NCI-H1930 (cell line): ENCODE measurements around the gene MYO10.

ENCODE experiments used
- DNase-seq, 2 experiments: peaks; one replicate each; lab custom pipeline; 2025; lab: John Stamatoyannopoulos, UW

Gene MYO10

DNA sequence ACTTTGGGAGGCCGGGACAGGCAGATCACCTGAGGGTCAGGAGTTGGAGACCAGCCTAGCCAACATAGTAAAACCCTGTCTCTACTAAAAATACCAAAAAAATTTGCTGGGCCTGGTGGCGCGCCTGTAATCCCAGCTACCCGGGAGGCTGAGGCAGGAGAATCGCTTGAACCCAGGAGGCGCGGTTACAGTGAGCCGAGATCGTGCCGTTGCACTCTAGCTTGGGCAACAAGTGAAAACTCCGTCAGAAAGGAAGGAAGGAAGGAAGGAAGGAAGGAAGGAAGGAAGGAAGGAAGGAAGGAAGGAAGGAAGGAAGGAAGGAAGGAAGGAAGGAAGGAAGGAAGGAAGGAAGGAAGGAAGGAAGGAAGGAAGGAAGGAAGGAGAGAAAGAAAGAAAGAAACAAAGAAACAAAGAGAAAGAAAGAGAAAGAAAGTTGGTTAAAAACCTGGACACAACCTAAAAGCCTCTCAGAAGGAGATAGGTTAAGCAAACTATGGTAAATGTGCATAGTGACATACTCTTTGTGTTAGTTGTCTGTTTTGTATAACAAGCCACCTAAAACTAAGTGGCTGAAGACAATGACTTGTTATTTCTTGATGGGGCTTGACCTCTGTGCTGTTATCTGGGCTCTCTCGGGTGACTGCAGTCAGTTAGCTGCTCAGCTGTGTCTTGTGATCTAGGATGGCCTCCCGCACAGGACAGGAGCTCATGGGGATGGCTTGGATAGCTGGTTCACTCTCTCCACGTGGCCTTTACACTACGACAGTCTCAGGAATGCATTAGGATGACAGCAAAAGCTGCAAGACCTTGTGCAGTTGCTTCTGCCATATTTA, 8.0 kb upstream of the MYO10 start:
- DNase-seq: no peak

DNA sequence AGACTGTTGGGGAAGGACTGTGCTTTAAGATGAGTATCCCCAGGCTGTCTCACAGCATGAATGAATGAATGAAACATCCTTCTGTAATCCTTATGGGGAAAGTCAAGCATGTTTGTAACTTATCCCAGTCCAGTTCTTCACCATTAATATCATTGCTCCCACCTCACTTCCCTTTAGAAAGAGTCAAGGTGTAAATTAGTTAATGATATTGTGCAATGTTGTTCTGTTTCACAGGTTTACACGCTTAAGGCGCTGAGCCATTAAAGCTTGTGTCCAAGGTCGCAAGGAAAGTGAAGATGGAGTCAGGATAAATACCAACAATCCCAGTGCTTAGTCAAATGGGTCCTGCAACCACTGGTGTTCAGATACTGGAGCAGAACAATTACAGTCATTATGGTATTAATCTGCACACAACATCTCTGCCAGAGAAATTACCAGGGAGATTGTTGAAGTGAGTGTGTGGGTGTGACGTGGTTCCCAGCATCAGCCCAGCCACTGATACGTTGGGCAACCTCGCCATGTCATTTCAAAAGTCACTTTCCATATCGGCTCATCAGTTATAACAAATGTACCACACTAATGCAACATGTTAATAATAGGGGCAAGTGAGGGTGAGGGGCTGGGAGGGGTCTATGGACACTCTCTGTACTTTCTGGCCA, 1.5 kb upstream of the MYO10 start:
- no peak for DNase-seq

DNA sequence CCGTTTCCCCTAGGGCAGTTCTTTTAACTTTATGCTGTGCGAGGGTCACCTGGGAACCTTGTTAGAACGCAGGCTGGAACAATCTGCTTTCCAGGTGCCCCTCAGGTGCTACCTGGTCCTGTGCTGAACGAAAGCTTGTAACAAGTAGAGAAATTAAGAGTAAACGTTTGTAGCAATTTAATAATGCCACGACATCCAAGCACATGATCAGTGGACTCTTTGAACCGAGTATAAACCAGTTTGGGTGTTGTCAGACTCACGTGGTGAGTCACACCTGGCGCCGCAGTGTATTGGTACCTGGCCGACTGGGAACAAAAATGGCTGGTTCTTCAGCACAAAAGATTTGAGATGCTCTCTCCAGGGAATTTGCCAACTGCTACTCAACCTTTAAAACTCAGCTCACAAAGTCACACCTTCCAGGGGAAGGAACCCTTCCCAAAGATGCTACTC, 926 bp upstream of the MYO10 start:
- DNase-seq: no peak

DNA sequence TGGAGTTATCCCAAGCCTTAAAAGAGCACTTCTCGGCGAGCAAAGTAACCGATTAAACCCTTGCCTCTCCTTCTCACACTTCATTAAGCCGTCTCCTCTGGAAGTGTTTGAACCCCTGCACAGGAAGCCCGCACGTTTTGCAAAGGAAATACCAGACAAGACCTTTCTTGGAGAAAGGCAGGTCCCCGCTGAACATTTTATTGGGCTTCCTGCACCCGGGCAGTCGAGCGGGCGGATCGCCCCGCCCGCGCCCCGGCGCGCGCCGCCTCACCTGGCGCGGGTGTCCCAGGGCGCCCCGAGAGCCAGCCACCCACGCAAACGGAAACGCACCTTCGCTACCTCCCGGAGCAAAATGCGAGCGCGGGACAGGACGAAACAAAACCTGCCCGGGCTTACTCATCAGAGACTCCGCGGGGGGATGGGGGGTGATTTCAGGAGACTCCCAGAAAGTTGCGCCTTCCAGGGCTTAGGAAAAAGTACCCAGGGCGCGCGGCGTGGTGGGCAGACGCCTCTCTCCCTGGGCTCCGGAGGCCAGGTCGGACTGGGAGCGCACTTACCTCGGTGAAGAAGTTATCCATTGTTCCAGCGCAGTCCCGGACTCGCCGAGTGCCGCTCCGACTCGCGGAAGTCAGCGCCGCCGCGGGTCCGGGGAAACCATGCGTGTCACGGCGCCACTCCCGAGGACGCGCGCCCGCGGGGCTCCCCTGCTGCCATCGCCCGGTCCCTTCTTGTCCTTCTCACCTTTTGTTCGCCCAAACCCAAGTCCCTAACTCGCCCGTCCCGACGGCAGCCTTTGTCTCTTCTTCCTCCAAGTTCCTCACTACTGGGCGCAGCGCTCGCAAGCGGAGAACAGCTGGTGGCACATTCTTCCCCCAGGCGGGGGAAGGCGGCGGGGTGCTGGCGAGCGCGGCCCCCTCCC, 598 bp downstream of the MYO10 start:
- DNase-seq: peak; percentile 56 to 65

DNA sequence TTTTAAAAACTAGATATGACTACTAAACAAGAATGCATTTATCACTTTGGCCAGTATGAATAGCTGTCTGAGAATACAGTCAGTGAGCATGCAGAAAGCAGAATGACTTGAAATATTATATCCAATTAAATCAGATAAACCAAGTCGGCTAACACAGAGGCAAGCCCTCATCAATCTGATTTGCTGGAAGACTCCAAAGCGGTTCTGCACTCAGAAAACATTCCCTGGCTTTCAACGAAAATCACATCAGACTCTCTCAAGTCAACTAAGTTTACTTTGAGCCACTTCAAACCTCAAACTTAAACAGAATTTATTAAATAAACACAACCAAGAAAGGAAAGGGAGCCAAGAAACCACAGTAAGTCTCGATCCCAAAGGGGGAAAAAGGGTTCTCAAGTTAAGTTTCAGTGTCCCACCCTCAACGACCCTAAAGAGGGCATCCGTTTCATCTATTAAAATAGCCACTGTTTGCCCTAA, 1.4 kb downstream of the MYO10 start:
- DNase-seq: no peak

DNA sequence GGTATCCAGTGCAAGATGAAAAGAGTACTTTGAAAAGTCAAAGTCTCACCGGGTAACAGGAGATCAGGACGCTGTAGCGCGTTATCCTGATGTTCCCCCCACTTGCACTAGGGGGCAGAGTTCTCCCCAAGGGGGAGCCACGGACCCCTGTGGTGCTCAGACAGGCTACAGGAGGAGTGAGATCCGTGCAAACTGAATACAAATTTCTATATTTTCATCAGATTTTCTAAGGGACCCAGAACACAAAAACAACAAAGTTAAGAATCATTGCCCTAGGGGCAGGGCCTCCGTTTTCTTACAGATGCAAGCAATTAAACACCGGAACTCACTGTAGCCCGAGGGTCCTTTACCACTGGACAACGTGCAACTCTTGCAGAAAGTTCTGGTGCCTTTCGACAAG, 2.0 kb downstream of the MYO10 start:
- peak; percentile 61 to 73 for DNase-seq

DNA sequence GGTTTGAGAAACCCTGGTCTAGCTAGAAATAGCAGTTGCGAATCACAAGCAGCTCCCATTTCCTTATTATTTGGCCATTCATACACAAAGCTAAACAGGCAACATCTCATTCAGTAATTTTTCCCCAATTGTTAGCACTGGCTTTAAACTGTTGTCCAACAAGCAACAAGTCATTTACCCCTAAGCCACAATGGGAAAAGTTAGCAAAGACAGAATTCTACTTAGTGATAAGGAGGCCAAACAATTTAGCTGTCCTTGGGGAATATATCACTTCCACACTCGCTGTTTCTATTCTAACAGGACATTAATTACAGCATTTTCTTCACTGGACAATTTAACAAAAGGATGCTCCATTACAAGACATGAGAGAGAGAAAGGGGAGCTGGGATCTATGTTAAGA, 2.8 kb downstream of the MYO10 start:
- no peak for DNase-seq

DNA sequence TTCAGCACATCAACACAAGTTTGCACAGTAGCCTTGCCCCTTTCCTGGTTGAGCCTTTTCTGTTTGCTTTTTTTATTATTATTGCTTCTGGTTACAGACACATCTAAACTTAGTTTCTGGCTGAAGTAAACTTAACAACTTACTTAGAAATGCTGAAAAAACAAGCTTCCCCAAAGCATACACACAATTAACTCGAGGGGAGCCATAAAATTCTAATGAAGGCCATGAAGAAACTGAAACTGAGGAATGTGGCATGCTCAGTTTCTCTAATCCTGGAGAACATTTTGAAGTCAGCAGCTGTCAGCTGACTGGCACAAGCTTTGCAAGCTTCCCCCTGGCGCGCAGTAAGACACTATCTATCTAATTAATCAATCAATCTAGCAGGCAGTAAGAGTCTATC, 3.7 kb downstream of the MYO10 start:
- no peak for DNase-seq

DNA sequence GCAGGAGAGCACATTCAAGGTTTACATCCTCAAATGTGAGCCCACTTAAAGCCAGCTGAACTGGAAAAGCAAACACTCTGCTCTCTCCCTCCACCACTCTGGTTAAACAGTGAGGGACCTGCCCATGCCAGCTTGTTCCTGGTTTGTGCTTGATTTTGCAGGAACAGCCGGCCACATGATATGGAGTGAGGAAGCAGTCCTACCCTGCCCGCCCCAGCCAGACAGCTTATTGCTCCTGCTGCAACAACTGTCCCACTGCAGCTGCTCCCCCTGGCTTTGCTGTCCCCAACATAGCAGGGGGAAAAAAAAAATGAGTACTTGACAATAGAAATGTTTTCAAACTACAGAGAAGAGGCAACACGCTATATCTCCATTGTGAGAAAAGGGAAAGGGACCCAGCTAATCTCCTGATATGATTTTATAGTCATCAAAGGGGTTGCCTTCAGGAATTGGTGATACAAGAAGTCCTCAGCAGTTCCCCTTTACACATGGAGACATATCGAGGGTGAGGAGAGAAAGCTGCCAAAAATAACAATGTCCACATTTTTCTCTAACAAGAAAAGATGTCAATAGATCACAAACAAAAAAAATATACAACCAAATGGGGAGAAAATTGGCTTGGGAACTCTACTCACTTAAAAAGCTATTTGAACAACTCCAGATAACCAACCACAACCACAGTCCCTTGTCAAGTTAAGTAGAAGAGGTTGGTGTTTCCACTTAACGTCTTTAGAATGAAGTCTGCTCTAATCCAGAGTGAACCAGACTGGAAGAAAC, 4.6 kb downstream of the MYO10 start:
- no peak for DNase-seq

DNA sequence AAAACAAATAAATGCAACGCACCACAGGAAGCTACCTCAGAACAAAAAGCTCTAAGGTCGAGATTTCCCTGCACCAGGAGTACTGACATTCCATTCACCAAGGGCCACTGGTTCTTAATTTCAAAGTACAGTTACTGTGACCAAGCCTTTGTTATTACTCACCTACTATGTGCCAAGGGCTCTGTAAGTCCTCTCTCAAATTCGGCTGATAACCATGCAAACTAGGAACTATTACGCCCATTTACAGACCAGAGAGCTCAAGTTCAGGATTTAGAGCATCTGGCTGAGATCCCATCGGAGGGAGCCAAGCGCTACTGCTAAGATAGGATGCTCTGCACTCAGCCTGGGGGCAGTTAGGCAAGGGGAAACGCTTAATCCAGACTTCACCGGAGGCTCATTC, 5.6 kb downstream of the MYO10 start:
- DNase-seq: no peak

DNA sequence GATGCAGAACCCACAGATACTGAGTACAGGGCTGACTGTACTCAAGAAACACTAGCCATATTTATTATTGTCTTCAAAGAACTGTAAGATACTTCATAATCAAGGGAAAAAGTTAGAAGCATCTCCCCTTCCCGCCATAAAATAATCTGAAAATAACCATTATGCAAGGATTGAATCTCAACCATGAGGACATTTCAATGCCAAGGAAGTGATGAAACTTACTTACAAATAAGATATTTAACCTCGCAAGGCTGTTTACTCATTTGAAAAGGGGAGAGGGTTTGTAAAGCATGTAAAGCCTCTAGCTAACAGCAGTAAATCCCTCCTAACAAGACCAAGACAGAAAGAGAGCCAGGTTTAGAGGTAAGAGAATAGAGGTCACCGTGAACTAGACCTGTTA, 6.3 kb downstream of the MYO10 start:
- DNase-seq: no peak

DNA sequence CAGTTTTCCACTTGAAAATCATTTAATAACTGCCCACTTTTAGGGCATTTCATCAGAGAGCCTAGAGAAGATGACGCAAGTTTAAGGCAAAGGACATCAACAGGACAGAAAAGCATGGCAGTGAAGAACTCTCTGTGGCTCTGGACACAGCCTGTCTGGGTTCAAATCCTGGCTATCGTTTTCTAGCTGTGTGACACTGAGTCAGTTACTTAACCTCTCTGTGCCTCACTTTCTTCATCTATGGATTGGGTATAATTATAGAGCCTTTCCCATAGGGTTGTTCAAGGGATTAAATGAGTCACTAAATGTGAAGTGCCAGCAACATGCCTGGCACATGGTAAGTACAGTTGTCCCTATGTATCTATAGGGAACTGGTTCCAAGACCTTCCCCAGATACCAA, 6.7 kb downstream of the MYO10 start:
- no peak for DNase-seq

DNA sequence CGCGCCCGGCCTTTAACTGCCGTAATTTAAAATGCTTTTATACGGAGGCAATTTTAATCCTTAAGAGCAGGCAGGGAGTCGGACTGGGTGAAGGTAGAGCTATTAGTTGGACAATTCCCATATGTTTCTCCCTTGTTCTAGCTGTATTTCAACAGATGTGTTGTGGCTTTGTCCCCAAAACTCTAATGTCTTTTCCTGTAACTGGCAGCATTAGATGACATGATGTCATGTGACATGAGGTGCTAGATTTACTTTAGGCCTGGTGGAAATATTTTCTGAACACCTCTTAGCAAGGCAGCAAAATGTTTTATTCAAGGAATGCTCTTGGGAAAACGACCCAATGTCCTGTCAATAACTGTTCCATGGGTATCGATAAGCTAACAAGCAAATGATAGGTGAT, 8.5 kb downstream of the MYO10 start:
- no peak for DNase-seq

DNA sequence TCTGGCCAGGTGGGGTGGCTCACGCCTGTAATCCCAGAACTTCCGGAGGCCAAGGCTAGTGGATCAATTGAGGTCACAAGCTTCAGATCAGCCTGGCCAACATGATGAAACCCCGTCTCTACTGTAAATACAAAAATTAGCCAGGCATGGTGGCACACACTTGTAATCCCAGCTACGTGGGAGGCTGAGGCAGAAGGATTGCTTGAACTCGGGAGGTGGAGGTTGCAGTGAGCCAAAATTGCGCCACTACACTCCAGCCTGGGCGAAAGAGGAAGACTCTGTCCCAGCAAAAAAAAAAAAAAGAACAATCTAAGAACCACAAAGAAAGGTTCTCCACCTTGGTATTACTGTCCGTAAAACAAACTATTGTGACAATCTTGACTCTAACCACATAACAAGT, 9.7 kb downstream of the MYO10 start:
- DNase-seq: no peak

DNA sequence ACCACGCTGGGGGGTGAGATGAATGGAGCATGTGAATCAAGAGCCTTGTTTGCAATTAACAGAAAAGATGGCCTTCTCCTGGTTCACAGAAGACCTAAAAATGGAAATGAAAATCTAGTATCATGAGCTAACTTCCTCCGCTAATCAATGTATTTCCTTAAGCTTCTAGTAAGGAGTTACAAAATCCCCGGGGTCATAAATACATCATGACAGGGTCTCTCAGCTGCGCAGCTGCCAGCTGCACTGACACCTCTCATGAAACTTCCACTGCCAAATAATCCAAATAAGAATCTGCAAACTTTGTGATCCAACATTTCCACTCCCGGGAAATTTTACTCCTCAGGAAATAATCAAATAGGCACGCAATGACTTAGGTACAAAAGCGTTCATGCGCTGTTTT, 11.9 kb downstream of the MYO10 start:
- DNase-seq: no peak

DNA sequence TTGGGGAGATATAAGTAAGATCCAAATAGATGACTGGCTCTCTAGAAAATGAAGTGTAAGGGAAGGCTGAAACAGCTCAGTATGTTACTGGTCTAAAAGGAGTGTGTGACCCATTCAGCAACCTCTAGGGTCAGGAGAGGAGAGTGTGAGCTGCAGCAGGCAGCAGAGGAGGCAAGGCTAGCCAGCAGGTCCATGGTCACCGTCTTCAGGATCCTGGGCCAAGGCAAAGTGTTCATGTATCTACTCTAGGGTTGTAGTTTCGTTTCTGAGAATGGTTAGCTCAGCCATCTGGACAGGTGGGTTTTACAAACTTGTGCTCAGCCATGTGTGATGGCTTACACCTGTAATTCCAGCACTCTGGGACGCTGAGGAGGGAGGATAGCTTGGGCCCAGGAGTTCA, 13.7 kb downstream of the MYO10 start:
- DNase-seq: no peak

DNA sequence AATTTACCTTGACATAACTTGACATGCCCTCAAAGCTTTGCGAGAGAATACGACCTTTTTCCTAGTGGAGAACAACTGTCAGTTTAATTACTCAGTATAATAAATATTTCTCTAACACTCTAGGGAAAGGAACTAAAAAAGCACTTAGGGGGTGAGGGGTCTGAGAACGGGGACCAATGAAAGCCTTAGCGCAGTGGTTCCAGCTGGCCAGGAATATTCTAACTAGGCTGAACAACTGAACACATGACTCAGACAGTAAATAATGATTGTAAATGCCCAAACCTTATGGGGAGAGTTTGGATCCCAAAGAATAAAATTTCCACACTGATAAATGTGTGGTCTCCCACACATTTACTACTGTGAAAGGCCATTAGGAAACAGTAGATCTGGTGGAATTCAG, 14.9 kb downstream of the MYO10 start:
- no peak for DNase-seq

DNA sequence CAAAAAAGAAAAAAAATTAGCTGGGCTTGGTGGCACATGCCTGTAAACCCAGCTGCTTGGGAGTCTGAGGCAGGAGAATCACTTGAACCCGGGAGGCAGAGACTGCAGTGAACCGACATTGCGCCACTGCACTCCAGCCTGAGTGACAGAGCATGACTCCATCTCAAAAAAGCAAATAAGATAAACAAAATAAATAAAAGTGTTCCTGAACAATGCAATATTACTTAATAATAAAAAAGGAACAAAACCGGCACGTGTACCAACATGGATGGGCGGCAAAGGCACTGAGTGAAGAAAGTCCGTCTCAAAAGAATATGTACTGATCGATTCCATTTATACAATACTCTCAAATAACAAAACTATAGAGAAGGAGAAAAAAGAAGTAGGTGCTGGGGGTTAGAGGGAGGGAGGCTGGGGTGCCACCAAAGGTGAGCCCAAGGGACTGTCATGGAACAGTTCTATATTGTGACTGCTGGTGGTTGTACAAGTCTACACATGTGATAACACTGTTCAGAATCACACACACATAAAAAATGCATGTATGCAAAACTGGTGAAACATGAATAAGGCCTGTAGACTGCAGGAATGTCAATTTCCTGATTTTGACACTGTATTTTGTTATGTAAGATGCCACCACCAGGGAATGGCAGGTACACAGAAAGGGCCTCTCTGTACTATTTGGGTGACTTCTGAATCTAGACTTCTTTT, 15.8 kb downstream of the MYO10 start:
- DNase-seq: no peak

DNA sequence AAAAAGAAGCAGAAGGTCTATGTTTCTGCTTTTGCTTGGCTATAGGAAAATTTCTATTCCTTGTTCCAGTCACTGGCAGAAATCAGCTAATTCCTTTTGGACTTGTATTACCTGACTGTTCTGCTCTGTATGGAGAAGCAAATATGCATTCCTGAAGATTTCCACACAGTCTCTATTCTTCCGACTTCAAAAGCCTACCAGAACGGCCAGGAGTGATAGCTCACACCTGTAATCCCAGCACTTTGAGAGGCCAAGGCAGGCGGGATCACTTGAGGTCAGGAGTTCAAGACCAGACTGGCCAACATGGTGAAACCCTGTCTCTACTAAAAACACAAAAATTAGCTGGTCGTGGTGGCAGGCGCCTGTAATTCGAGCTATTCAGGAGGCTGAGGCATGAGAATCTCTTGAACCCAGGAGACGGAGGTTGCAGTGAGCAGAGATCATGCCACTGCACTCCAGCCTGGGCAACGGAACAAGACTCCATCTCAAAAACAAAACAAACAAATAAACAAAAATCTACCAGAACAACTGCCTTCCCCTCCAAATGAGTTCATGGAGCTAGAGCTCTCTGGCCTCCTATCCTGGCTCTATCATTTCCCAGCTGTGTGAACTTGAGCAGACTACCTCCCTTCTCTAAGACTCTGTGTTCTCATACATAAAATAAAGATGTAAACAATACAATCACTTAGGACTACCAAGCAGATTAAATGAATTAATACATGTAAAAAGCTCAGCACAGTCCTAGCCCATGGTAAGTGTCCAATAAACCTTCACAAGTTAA, 17.0 kb downstream of the MYO10 start:
- DNase-seq: no peak

DNA sequence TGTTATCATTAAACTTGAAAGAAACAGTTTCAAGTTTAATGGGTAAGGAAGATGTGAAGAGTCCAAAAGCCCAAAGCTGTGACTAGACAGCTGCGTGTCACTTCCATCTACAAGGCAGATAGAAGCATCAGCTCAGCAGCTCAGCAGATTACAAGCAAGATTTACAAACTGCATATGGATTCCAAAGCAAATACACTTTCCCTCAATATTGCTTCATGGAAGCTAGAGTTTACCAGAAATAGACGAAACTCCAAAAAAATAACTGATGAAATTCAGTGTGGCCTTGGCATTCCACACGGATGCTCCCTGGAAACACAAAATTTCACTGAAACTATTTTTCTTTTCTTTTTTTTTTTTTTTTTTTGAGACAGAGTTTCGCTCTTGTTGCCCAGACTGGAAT, 17.9 kb downstream of the MYO10 start:
- no peak for DNase-seq
